T-cell (primary cell): ENCODE measurements around the gene ARF1. TPM values are rescaled to one million over a fixed set of nuclear protein-coding genes. Genes with fewer than 3 reads are reported as not detected.
A peak's percentile ranks its signal among the peaks of the same experiment; 100 is the strongest.

Source experiments
- ATAC-seq, 4 experiments: fragments of 200-7000 bp in 3 of 4; fragments of 150-1000 bp in 1 of 4; cut with Tn5 transposase; replicated peaks in 1 of 4; 1 replicate in 3 of 4; 2 replicates in 1 of 4; pipeline ENCODE4 v1.10.0; 2021; ENCODE audit warnings: moderate library complexity in 3 of 4, mild to moderate bottlenecking in 2 of 4, moderate number of reproducible peaks in 1 of 4
- CTCF ChIA-PET, 2 donors: fragments of 300-600 bp; sonication (Branson Sonifier 250); formaldehyde crosslinking; loops; one replicate each; lab custom pipeline; 2022; ENCODE audit warnings: antibody characterized with exemption in 2 of 2; lab: Charles Lee
- POLR2A ChIA-PET, 2 donors: fragments of 300-600 bp; sonication (Branson Sonifier 250); formaldehyde crosslinking; loops; one replicate each; lab custom pipeline; 2022; ENCODE audit warnings: antibody characterized with exemption in 2 of 2; lab: Charles Lee
- DNase-seq, 35 experiments: peaks; one replicate each; pipeline versions ENCODE4 v3.0.0 to v3.0.0-alpha.2; 2013 to 2023
- H3K27ac ChIP-seq: one replicate; pipeline ENCODE4 v1.5.1; 2013; ENCODE audit warnings: low read length
- H3K27me3 ChIP-seq, 2 experiments: replicated peaks in 1 of 2; 1 replicate in 1 of 2; 2 replicates in 1 of 2; pipeline versions ENCODE4 v1.6.1 to v1.7.0; 2013; ENCODE audit warnings: low read length in 1 of 2, mixed read lengths in 1 of 2; ENCODE audit not compliant: control insufficient read depth in 2 of 2, insufficient read depth in 2 of 2; ENCODE audit errors: extremely low read depth in 1 of 2
- H3K36me3 ChIP-seq, 2 donors: 1 replicate in 1 of 2; 2 replicates in 1 of 2; pipeline versions ENCODE4 v1.6.1 to v1.7.0; 2013; ENCODE audit warnings: low read length in 1 of 2; ENCODE audit not compliant: control insufficient read depth in 2 of 2, insufficient read depth in 1 of 2; ENCODE audit errors: extremely low read depth in 1 of 2
- H3K4me1 ChIP-seq, 2 experiments: 1 replicate in 1 of 2; 2 replicates in 1 of 2; pipeline versions ENCODE4 v1.6.1 to v1.7.0; 2013; ENCODE audit warnings: low read length in 2 of 2, mixed read lengths in 1 of 2; ENCODE audit not compliant: insufficient read depth in 2 of 2, control insufficient read depth in 1 of 2; ENCODE audit errors: extremely low read depth in 1 of 2
- H3K4me3 ChIP-seq, 2 donors: 1 replicate in 1 of 2; 2 replicates in 1 of 2; pipeline versions ENCODE4 v1.5.1 to v1.7.0; 2013; ENCODE audit warnings: mild to moderate bottlenecking in 2 of 2, low read length in 1 of 2, moderate library complexity in 1 of 2; ENCODE audit not compliant: control insufficient read depth in 1 of 2; ENCODE audit errors: extremely low read depth in 1 of 2
- H3K9me3 ChIP-seq: 2 replicates; pipeline ENCODE4 v1.7.0; 2013
- H3K27ac Mint-ChIP-seq, 2 donors: one replicate each; pipeline ENCODE4 v1.8.0; 2020 to 2021; ENCODE audit warnings: mild to moderate bottlenecking in 2 of 2, mixed read lengths in 2 of 2
- H3K27me3 Mint-ChIP-seq, 2 donors: one replicate each; pipeline ENCODE4 v1.8.0; 2021 to 2022; ENCODE audit warnings: mixed read lengths in 2 of 2
- H3K36me3 Mint-ChIP-seq: one replicate; pipeline ENCODE4 v1.8.0; 2021; ENCODE audit warnings: mixed read lengths
- H3K4me1 Mint-ChIP-seq, 3 donors: one replicate each; pipeline ENCODE4 v1.8.0; 2020 to 2022; ENCODE audit warnings: mixed read lengths in 3 of 3, mild to moderate bottlenecking in 1 of 3
- H3K4me3 Mint-ChIP-seq, 3 donors: one replicate each; pipeline ENCODE4 v1.8.0; 2020 to 2022; ENCODE audit warnings: mild to moderate bottlenecking in 3 of 3, mixed read lengths in 3 of 3, moderate library complexity in 3 of 3
- H3K9me3 Mint-ChIP-seq, 3 donors: one replicate each; pipeline ENCODE4 v1.8.0; 2020 to 2022; ENCODE audit warnings: mixed read lengths in 3 of 3
- WGBS: methylation state at CpG from one replicate; pipeline ENCODE4 v1.1.5; 2013; ENCODE audit warnings: missing lambda C conversion rate; ENCODE audit not compliant: insufficient coverage; 5-methylcytosine and 5-hydroxymethylcytosine counted together
- total RNA-seq, 35 experiments: library from RNA in 6 of 35; stranded (reverse) in 6 of 35; fragments of 120-200 nt in 1 of 35; gene quantifications; one replicate each; pipeline versions ENCODE4 v1.2.1 to v1.2.4 and lab custom pipeline; 2013 to 2026

ARF1 gene
- total RNA-seq, 5 donors from 2014 or later (not counting 1 experiment from before 2014, with no cell fraction given) = 232 to 309 (median 258) TPM

- peaks cover 4 to 28% of the 10 kb centered on the region in 2 experiments for H3K4me1 ChIP-seq
- CTCF ChIA-PET = no interaction called here
- WGBS = 81% methylated on average over 8 of the region's 10 CpGs
- H3K27ac ChIP-seq = no peak overlapping the region
- H3K27ac Mint-ChIP-seq = no peak overlapping the region
- peaks cover 8 to 23% (median 19%) of the 10 kb centered on the region in 3 donors for H3K4me1 Mint-ChIP-seq
- H3K36me3 ChIP-seq = no peaks in the 10 kb centered on the region
- no peaks in the 10 kb centered on the region for H3K9me3 ChIP-seq
- H3K27me3 ChIP-seq = peaks cover 0 to 5% of the 10 kb centered on the region in 2 experiments
- no peaks in the 10 kb centered on the region for H3K27me3 Mint-ChIP-seq
- H3K36me3 Mint-ChIP-seq = no peaks in the 10 kb centered on the region
- DNase-seq (no peak), ATAC-seq (no peak)
- H3K4me3 ChIP-seq = no peak overlapping the region
- POLR2A ChIA-PET = no interaction called here
- no peaks in the 10 kb centered on the region for H3K9me3 Mint-ChIP-seq
- no peak overlapping the region for H3K4me3 Mint-ChIP-seq
These were observed 4.8 kb upstream of the ARF1 start for GRCh38 chr1:228077565-228078330.

GRCh38 chr1:228079013-228079412 lies 3.5 kb upstream of the ARF1 start:
- no peak overlapping the region for H3K27ac Mint-ChIP-seq
- H3K4me3 Mint-ChIP-seq = no peak overlapping the region
- Histone ChIP-seq H3K27me3 (peaks cover 0 to 3% of the 10 kb centered on the region in 2 experiments), H3K4me3 (no peak overlapping the region), H3K36me3 (peaks cover 0 to 1% of the 10 kb centered on the region in 2 donors), H3K27ac (no peak overlapping the region), H3K4me1 (peaks cover 6 to 35% of the 10 kb centered on the region in 2 experiments), H3K9me3 (no peaks in the 10 kb centered on the region)
- ChIA-PET CTCF (no interaction called here), POLR2A (no interaction called here)
- H3K4me1 Mint-ChIP-seq = peaks cover 16 to 27% (median 27%) of the 10 kb centered on the region in 3 donors
- WGBS = 86% methylated on average over 5 of the region's 7 CpGs
- ATAC-seq (no peak), DNase-seq (no peak)
- H3K27me3 Mint-ChIP-seq = no peaks in the 10 kb centered on the region
- H3K9me3 Mint-ChIP-seq = no peaks in the 10 kb centered on the region
- H3K36me3 Mint-ChIP-seq = peaks cover 4% of the 10 kb centered on the region

DNA sequence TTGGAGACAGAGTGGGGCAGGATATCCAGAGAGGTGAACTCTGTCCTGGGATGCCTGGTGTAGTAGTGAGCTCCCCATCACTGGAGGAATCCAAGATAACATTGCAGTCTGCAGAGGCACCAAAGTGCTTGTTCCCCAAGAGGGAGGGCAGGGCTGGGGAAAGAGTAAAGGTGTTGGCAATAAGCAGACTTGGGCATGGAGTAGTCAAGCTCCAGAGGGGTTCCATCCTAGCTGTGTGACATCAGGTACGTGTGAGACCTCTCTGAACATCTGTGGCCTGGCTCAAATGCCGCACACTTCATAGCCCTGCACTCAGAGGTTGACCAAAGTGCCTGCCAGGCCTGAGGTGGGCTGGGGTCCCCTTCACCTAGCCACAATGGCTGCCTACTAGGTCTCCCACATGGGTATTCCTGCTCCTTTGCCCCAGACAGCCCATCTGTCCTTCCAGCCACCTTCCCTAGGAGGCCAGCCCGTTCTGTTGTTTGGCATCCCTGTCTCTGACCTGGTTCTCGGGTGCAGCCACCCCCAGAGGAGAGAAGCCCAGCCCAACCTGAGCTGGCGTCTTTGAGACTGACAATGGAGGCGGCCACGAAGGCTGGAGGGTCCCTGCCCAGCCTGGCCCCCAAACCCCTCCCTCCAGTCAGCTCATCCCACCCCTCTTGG lies 2.8 kb upstream of the ARF1 start:
- DNase-seq = no peak
- ChIA-PET POLR2A (no interaction called here), CTCF (no interaction called here)
- Histone ChIP-seq H3K4me3 (no peak overlapping the region), H3K4me1 (peaks cover 13 to 42% of the 10 kb centered on the region in 2 experiments), H3K9me3 (no peaks in the 10 kb centered on the region), H3K27me3 (peaks cover 0 to 3% of the 10 kb centered on the region in 2 experiments), H3K36me3 (peaks cover 0 to 2% of the 10 kb centered on the region in 2 donors), H3K27ac (no peak overlapping the region)
- Mint-ChIP-seq H3K9me3 (no peaks in the 10 kb centered on the region), H3K4me3 (peak overlapping the region in 1 of 3 donors; percentile 43), H3K4me1 (peaks cover 23 to 34% (median 31%) of the 10 kb centered on the region in 3 donors), H3K27ac (no peak overlapping the region), H3K27me3 (no peaks in the 10 kb centered on the region), H3K36me3 (peaks cover 4% of the 10 kb centered on the region)
- no peak for ATAC-seq
- 92% methylated on average over 4 of the region's 7 CpGs for WGBS

DNA sequence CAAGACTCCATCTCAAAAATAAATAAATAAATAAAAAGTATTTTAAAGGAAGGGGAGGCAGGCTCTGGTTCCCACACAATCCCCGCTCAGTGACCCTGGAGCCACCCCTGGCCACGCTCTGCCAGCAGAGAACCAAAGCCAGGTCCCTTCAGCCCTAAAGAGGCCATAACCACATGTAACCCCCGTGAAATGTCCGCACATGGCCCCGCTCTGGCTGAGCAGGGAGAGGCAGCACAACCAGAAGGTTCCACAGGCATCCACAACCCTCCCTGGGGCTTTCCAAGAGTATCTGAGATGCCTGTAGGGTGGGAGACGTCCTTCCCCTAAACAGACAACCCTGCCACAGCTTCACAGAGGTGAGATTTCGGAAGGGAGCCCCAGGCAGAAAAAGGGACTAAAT lies 1.4 kb upstream of the ARF1 start:
- no peak overlapping the region for H3K27ac ChIP-seq
- Mint-ChIP-seq H3K27ac (peak overlapping the region; percentile 55 to 61), H3K4me3 (peak overlapping the region; percentile 75 to 94 (median 82)), H3K4me1 (peaks cover 38 to 48% (median 43%) of the 10 kb centered on the region in 3 donors), H3K36me3 (peaks cover 13% of the 10 kb centered on the region), H3K27me3 (no peaks in the 10 kb centered on the region), H3K9me3 (no peaks in the 10 kb centered on the region)
- CTCF ChIA-PET = no interaction called here
- peaks cover 25 to 56% of the 10 kb centered on the region in 2 experiments for H3K4me1 ChIP-seq
- H3K9me3 ChIP-seq = no peaks in the 10 kb centered on the region
- peaks cover 0 to 2% of the 10 kb centered on the region in 2 donors for H3K36me3 ChIP-seq
- H3K4me3 ChIP-seq = peak overlapping the region; percentile 71 to 95
- DNase-seq = no peak
- WGBS = 63% methylated on average over 3 of the region's 7 CpGs
- POLR2A ChIA-PET = no interaction called here
- ATAC-seq = no peak
- no peaks in the 10 kb centered on the region for H3K27me3 ChIP-seq

- Mint-ChIP-seq H3K4me1 (peaks cover 43 to 53% (median 49%) of the 10 kb centered on the region in 3 donors), H3K36me3 (peaks cover 16% of the 10 kb centered on the region)
- peak in 1 of 35 experiments; percentile 38 for DNase-seq
These were observed 812 bp upstream of the ARF1 start for GRCh38 chr1:228081578-228082213.

More at GRCh38 chr1:228081578-228082213, 812 bp upstream of the ARF1 start:
- WGBS = 5% methylated on average over 25 of the region's 31 CpGs
- Mint-ChIP-seq H3K27me3 (no peaks in the 10 kb centered on the region), H3K27ac (no peak overlapping the region), H3K9me3 (no peaks in the 10 kb centered on the region), H3K4me3 (peak overlapping the region; percentile 75 to 94 (median 82))
- ATAC-seq = peak; percentile 1 to 24 (median 10)
- Histone ChIP-seq H3K4me3 (peak overlapping the region; percentile 71 to 95), H3K9me3 (no peaks in the 10 kb centered on the region), H3K4me1 (peaks cover 26 to 62% of the 10 kb centered on the region in 2 experiments), H3K27ac (no peak overlapping the region), H3K36me3 (peaks cover 0 to 2% of the 10 kb centered on the region in 2 donors), H3K27me3 (no peaks in the 10 kb centered on the region)
- CTCF ChIA-PET = interaction anchor here (1.0 to 1.2 kb wide), 4 partner anchors 24 to 405 kb away, joined by 3 to 4 read pairs (median 4); partner anchors contain the start of genes MRPL55 (in 1 of the 2) and RNF187 (in 1 of the 2)
- POLR2A ChIA-PET = interaction anchor here (0.6 to 1.4 kb wide), 5 partner anchors 11 to 377 kb away, joined by 3 to 6 read pairs (median 4); partner anchors contain the start of gene IBA57 (in 1 of the 2)
